CD4-positive, alpha-beta T cell treated with Interleukin-1 beta for 1 hour (primary cell): ENCODE results near the gene GRHPR.
"Not testable (repeated sequence)": the region's sequence is repeated elsewhere in the genome, so short reads cannot be mapped to it uniquely, and the experiment has no call there.

Experiments used
- DNase-seq, 2 donors: peaks; one replicate each; pipeline ENCODE4 v3.0.0-alpha.2; 2020 to 2022

Gene GRHPR

DNA sequence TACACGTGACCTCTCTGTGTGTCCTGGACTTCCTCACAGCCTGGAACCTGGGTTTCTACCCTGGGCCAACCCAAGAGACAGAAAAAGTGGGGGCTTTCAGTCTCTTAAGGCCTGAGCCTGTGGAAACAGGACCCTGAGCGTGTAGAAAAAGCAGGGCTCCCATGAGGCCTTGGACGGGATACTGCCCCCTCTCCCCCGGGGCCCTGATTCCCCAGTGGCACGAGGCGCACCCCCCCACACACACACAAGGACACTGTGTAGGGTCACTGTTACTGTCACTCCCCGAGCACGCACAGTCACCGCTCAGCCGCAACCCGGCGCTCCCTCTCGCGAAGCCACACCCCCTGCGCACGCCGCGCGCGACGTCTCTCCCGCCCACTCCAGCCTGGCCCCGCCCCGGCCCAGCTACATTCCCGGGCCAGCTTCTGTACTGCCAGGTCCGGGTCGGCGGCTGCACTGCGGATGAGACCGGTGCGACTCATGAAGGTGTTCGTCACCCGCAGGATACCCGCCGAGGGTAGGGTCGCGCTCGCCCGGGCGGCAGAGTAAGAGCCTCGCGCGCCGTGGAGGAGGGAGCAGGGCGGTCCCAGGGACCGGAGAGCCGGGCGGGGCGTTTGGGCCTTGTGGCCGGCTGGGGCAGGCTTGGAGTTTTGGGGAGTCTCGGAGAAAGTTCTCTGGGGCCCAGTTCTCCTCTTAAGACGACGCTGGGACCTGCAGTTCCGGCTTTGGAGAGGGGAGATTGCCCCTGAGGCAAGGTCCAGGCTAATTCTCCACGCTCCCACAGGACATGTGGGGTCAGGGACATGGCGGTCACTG is at the start of gene GRHPR:
TSS of gene GRHPR (plus strand) at position 408 of the 816 bp plus-strand sequence. CDS start at position 463, 55 bp downstream.
- peak; percentile 85 to 88 for DNase-seq

GRCh38 chr9:37372839-37373238 is 49.7 kb upstream of the GRHPR start:
- no peak for DNase-seq

GRCh38 chr9:37373621-37374020 is 48.9 kb upstream of the GRHPR start:
- DNase-seq: no peak

DNA sequence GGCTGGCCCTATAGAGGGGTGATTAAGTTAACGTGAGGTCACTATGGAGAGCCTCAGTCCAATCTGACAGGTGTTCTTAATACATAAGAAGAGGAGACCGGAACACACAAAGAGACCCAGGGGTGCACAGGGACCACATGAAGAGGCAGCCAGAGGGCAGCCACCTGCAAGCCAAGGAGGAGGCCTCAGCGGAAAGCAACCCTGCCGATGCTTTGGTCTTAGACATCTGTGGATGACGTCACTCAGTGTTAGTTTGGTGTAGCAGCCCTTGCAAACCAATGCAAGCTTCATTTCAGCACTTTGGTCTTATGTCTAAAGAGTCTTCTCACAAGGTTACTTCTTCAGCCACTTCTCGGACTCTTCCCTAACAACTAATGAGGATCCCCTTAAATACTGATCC is 47.6 kb upstream of the GRHPR start:
- DNase-seq: peak in 1 of 2 donors; percentile 78

GRCh38 chr9:37377688-37378612 is 44.5 kb upstream of the GRHPR start:
- no peak for DNase-seq

DNA sequence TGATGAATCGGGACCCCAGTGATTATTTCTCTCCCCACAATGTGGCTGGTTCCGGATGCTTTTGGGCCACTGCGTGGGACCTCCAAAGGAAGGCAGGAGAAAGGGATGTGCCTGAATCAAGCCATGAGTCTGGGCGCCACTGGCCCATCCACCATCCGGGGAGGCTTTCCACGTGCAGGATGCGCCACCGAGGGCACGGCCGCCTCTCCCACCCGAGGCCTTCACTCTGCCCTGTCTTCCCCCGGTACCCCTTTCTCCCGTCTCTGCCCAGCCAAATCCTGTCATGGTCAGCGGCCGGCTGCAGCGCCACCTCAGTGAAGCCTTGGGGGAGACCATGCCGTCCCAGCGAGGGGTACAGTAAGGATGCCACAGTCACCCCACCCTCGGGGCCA is 43.9 kb upstream of the GRHPR start:
- no peak for DNase-seq

DNA sequence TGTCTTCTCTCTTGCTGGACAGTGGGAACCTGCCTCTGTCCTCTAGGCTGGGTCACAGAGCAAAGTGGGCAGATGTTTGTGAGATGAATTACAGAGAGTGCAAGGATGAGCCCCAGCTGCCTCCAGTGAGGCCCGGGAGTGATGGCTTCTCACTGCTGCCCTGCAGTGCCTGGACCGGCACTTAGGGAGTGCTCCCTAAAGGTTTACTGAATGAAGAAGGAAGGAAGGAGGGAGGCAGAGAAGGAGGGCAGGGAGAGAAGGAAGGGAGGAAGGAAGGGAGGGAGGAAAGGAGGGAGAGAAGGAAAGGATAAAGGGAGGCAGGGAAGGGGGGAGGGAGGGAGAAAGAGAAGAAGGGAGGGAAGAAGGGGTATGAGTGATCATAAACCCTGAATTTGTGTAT is 42.7 kb upstream of the GRHPR start:
- no peak for DNase-seq

DNA sequence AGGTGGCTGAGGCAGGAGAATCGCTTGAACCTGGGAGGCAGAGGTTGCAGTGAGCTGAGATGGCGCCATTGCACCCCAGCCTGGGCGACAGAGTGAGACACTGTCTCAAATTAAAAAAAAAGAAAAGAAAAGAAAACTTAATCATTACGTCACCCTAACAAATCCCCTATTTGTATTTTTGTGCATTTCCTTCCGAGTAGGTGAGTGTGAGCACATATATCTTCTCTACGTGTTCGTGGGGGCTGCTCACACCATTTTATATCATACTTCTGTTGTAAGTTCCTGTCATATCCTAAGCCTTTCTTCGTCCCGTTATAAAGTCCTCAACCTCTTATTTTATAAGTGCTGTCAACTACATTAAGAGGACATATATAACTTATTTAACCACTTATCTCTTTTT is 41.9 kb upstream of the GRHPR start:
- no peak for DNase-seq

DNA sequence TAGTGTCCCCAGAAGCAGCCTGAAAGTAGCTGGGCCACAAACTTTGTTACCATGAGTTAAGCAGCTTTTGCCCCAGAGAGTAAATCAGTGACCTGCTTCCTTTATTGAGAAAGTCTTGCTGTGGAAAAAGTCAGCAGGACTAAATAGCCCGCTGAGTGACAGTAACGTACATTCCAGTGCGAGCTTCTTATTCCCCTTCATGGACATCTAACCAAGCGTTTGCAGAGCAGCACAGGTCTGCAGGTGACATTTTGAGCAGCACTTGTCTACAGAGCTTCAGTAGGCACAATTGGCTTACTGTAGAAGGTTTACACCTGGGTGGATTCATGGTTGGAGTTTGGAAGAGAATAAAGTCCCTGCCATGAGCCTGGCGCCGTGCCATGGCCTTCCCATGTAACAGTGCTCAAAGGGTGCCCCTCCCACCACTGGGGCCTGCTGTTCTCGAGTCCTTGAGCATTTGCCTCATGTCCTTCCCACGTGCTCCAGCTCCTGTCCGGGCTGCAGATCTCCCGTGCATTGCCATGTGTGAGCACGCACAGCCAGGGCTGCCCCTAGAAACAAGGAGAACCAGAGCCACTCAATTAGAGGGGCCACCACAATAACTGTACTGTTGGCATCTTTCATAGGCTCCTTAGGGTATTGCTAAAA is 41.3 kb upstream of the GRHPR start:
- DNase-seq: no peak

DNA sequence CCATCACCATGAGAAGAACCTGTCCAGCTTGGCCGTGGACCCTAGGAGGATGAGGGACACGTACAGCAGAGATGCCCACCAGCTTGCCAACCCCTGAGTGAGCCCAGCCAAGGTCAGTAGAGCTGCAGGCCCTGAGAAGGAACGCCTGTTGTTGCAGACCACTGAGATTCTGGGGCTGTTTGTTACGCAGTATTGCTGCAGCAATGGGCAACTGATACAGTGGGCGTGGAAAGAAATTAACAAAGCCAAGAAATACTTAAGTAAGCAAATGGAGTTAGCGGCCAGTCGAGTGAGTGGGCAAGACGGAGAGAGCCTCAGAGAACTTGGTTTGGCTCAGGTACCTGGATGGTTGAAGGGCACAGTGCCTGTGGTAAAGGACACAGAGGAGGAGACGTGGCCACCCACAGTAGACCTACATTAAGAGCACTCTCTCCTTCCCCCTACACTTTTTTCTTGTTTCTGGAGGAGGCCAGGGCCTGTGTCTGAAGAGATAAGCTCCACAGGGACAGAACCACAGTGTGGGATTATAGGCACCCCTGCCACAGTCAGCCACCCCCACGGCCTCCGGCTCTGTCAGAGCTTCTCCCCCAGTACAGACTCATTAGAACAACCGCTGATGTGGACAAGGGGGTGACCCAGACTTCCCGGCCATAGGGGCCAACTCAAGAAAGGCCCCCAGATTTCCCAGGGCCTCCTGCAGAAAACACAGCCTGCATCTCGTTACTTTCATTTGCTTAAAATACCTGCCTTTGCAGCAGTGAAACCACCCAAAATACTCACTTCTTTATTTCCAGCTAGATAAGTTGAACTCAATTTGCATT is 40.1 kb upstream of the GRHPR start:
- DNase-seq: no peak

GRCh38 chr9:37382982-37383357 is 39.5 kb upstream of the GRHPR start:
- DNase-seq: no peak

GRCh38 chr9:37383393-37383792 is 39.1 kb upstream of the GRHPR start:
- no peak for DNase-seq

GRCh38 chr9:37383876-37384746 is 38.4 kb upstream of the GRHPR start:
- no peak for DNase-seq

DNA sequence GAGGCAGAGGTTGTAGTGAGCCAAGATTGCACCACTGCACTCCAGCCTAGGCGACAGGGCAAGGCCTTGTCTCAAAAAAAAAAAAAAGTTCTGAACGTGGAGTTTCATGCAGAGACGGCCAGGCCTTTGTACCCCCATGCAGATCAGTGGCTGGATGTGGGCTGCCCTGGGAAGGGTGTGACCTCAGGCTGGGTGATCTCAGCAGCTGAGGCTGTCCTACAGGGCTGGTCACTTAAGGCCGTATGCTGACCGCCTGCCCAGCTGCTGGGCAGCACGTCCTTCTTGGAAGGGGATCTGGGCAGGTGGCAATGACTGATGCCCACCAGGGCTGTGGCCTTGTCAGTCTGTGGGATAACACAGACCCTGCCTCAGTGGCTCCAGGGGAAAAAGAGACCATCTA is 37.2 kb upstream of the GRHPR start:
- DNase-seq: no peak

DNA sequence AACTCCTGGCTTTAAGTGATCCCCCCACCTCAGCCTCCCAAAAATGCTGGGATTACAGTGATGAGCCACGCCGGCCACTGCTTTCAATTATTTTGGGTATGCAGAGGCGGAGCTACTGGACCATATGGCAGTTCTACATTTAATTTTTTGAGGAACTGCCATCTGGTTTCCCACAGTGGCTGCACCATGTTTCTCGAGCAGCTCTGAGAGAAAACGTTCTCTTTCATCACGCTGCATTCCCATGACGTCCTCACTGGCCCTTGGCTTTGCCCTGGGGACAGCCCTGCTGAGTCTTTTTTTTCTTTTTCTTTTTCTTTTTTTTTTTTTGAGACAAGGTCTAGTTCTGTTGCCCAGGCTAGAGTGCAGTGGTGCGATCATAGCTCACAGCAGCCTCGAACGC is 35.5 kb upstream of the GRHPR start:
- DNase-seq: peak in 1 of 2 donors; percentile 48

DNA sequence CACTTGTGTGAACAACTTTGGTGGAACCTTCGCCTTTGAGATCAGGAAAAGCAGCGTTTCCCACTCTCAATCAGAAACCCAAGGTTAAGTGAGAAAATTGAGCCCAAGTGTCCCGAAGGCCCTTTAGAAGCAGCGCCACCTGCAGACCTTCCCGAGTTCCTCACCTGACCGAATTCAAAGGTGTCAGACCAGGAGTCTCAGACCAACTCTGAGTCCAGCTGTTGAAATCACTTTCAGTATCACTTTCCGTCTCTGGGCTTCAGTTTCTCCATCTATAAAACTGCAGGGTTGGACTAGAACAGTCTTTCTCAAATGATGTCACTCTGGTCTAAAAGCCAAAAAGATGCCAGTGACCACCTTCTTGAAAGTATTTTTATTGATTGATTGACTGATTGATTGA is 31.7 kb upstream of the GRHPR start:
- DNase-seq: peak; percentile 34 to 47

DNA sequence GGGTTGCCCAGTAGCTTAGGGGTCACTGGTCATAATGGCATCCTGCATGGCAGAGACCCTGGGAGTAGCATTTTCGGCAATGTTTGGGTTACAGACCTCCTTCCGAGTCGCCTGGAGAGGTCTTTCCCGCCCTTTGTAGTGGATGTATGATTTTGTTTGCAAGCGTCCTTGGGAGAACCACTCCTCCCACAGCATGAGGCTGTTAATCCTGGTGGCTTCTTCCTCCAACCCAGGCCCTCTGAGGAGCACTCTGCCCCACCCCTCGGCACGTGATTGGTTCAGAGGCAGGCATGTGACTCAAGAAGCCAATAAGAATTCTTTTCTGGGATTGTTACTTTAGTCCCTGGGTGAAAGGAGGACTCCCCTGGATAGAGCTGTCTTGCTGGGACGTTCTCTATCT is 30.2 kb upstream of the GRHPR start:
- DNase-seq: no peak

GRCh38 chr9:37395229-37395628 is 27.3 kb upstream of the GRHPR start:
- DNase-seq: no peak

- DNase-seq: no peak
Measured at GRCh38 chr9:37395663-37396062, 26.8 kb upstream of the GRHPR start.

DNA sequence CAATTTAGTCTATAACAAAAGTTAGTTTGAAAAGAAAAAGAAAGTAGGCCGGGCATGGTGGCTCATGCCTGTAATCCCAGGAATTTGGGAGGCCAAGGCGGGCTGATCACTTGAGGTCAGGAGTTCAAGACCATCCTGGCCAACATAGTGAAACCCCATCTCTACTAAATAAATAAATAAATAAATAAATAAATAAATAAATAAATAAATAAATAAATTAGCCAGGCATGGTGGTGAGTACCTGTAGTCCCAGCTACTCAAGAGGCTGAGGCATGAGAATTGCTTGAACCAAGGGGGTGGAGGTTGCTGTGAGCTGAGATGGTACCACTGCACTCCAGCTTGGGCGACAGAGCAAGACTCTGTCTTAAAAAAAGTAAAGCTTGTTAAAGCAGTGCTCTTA is 24.5 kb upstream of the GRHPR start:
- DNase-seq: not testable (repeated sequence)

DNA sequence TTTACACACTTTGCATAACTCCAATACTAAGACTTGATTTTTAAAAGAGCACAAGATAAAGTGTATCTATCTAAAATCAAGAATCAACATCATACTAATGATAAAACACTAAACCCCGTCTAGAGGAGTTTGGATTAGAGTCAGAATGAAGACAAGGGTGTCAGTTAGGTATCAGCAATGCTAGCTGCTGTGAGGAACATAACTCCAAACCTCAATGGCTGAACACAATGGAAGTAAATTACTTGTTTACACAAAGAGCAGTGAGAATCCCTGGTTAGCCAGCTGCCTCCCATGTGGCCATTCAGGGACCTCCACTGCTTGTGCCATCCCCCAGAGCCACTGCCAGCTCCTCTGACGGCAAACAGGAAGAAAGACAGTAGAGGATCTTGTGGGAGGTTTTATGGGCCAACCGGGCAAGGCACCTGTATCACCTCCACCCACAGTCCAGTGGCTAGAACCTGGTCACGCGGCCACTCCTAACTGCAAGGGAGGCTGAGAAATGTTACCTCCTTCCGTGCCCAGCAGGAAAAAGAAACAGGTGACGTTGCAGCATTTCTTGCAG is 24.0 kb upstream of the GRHPR start:
- DNase-seq: no peak
